Fibroblast of skin of left biceps (primary cell): Measurements from ENCODE around the gene SDK2.

Source experiments
- DNase-seq, 2 experiments: peaks; one replicate each; pipeline ENCODE4 v3.0.0-alpha.2; 2013; ENCODE audit warnings: low read depth in 2 of 2

Gene SDK2

DNA sequence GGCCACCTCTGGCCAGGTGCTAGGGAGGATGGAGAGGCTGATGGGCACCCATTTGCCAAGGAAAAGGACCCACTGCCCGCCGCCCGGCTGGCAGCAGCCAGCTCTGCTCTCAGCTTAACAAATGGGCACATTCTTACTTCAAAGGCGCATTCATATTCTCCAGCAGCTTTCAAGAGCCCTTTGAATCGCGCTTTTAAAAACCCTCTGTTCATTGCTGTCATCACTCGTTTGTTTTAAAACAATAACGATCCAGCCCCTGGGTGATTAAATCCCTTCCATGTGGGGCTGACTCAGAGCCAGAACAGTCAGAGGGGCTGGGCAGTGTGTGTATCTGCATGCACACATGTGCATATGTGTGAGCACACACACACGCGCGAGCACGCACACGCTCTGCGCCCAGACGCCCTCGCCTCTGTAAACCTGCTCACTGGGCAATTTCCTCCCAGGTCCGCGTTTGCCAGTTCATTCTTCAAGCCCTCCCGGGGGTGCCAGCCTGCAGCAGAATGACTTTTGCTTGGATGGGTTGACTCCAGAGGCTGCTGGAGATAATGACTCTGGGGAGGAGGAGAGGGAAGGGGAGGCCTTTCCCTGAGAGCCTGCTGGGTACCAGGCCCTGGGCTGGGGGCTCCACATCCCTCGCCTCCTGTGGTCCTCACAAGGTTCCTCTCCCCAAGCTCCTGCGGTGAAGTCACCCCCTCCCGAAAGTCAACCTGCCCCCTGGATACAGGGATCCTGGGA lies 133.1 kb downstream of the SDK2 start:
- no peak for DNase-seq

DNA sequence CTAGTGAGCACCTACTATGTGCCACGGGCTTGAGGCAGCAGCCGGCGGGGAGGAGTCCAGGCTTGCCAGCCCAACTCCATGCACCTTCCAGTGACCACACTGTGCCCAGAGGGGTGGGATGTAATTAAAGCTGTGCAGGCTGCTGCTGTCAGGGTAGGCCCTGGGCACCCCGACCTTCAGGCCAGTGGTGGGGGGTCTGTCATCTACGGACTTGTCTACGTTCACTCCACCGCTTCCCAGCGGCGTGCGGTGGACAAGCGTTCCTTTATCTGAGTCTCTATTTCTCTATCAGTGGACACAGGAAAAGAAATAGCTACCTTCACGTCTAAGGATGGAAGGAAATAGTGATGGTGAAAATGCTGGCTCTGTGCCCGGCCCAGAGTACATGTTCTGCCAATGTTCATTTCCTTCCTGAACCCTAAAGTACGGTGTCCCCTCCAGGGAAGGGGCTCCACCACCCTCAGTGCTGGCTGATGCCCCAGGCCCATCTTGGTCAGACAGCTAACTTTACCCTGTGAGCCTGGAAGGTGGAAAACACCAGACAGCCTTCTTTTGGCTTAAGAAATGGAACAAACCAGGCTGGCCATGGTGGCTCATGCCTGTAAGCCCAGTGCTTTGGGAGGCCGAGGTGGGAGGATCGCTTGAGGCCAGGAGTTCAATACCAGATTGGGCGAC lies 135.2 kb downstream of the SDK2 start:
- DNase-seq = no peak

DNA sequence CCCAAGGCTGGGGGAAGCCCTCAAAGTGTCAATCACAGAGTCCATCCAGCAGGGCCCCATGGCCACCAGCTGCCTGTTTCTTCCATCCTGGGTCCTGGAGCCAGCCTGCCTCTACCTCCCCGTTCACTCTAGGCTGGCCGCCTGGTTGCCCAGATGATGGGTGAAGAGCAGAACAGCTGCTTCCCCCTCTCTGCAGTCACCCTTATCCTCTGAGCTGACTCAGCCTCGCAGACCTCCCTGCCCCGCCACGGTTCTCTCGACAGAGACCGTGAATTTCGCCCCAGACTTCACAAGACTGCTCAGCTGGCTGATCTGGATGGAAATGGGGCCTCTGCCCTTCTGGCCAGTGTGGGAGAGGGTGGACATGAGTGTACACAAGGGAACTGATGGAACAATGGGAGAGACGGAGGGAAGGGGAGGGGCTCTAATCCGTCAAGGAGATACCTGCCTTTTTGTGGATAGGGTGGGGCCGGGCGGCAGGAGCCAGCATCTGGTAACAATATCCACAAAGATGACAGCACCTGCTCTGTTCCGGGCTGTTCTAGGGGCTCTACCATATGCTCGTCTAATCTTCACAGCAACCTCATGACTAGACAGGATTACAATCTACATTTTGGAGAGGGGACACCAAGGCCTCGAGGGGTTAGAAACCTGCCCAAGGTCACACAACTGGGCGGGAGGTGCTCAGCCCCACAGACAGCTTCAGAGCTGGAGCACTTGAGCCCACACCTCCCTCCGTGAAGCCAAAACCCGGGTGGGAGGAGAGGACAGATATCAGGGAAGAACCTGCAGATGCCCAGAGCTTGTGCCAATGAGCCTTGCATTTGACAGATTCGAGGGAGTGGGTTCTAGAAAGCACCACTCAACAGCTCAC lies 136.0 kb downstream of the SDK2 start:
- no peak for DNase-seq

DNA sequence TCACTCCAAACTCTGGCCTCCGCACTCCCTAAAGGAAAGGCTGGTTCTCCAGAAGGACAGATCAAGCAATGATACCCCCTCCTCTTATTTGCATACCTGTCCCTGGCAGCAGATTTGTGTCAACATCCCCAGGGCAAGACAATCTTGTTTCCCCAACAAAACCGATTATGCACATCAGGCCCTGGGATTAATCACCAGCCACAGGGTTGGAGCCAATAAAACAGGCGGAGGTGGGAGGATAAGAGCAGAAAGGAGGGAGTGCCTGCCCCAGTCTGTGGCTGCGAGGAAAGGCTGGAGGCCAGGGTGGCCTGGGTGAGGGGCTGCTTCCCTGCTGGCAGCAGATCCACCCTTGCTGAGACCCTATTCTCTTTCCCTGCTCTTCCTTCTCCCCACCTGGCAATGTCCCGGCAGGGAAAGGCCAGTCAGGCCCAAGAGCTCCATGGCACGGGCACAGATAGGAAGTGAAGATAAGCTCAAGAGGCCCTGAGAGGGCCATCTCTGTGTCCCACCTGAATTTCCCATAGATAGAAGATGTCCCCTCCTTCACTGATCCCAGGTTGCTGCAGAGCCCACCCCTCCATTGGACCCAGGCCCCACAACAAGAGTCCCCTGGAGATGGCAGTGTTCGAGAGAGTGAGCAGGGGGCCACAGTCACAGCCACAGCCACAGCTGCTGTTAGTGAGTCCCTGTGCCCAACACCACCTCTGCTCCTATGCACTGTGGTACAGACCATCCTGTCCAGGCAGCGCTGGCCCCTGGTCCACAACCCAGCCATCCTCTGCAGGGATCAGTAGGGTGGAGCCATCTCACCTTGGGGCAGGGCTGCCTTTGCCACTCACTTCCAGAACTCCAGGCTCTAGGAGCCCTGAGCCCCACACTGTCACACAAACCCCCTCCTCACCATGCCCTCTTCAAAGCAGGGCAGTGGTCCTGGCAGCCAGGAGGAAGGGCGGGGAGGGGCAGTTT lies 137.5 kb downstream of the SDK2 start:
- DNase-seq = no peak

DNA sequence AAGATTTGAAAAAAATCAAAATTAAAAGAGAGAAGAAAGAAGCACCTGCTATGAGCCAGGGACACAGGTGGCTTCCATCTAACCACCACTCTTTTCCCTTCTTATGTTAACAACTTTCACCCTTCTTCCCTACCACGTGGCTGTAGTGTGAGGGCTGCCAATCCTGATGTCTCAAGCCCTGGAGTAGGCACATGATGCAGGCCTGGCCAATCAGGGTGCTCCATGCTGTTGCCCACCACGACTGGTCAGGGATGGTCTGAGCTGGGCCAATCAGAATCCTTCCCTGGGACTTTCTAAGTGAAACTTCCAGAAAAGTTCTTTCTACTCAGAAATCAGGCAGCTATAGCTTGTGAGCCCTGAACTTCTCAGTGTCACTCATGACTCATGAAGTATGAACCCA lies 140.7 kb downstream of the SDK2 start:
- DNase-seq = no peak

DNA sequence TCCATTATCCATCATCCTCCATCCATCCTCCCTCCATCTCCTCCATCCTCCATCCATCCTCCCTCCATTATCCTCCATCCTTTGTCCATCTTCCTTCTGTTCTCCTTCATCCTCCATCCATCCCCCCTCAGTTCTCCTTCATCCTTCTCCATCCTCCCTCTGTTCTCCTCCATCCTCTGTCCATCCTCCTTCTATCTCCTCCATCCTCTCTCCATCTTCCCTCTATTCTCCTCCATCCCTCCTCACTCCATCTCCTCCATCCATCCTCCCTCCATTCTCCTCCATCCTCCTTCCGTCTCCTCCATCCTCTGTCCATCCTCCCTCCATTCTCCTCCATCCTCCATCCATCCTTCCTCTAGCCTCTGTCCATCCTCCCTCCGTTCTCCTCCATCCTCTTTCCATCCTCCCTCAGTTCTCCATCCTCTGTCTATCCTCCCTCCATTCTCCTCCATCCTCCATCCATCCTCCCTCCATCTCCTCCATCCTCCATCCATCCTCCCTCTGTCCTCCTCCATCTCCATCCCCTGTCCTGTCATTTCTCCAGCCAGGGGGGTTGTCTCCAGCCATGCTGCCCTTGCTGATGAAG lies 143.7 kb downstream of the SDK2 start:
- DNase-seq = no peak

DNA sequence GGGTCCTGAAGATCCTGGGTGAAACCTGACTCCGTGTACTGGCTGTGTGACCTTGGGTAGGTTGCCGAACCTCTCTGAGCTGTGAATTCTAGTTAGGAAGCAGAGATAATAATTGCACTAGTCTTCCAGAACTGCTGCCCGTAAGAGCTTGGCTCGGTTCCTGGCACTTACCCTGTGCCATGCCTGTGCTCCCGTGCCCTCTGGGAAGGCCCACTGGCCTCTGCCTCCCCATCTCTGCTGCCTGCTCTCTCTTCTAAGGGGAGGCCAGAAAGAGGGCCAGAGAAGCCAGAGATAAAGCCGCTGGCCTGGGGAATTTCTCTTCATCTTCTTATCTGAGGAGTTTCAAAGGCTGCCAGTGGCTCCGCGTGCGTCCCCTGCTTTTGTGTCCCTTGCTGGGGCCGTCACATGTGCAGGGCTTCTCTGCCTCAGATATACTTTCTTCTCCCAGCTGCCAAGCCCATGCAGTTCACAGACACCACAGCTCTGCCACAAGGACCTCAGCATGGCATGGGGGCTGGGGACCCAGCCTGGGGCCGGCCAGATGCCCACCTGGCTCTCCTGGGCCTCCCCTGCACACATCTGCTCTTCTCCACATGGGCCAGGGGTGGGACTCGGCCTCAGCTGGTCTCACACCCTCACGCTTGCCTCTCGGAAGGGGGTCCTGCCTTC lies 145.2 kb downstream of the SDK2 start:
- no peak for DNase-seq

DNA sequence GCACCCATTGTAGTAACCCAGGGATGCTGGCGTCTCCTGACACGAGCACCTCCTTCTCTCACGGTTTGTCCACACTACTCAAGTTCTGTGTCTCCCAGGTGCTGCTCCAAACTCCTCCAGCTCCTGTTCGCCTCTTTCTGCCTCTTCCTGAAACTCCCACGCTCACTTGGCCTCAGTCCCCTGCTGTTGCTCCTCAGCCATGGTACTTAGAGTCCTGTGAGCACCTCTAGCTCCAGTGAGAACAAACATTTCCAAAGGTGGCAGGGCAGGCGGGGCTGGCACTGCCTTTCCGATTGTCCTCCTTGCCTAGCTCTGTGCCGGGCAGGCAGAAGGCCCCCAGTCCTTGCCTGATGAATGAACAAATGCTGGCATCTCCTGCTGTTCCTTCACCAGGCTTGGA lies 146.1 kb downstream of the SDK2 start:
- no peak for DNase-seq

DNA sequence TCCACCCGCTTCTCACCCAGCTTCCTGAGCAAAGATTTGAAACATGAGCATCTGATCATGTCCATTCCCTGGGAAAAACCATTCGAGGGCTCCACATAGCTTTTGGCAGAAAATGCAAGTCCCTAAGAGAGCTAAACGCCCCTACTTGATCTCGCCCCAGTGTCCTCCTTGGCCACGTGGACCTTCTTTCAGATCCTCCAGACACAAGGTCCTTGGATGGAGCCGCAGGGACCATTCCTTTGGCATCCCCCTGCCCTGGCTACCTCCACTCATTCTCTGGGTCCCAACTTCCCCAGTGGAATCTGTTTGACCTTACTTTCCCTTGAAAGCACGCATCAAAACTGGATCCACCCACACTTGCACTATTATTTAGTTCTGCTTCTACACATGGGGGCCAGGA lies 146.5 kb downstream of the SDK2 start:
- no peak for DNase-seq

DNA sequence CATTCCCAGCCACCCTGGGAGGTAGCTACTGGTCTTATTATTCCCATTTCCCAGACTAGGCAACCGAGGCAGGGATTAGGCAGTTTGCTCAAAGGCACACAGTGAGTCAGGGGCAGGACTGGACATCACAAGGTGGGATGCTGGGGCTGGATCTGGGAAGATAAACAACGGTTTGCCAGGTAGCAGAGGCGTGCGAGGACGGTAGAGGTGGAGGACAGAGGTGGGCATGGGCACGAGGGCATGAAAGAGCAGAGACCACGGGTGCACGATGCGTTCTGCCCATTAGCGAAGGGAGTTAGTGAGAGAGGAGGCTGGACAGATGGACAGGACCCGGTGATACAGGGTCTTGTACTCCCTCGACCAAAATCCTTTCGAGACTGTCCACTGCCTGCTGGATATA lies 148.0 kb downstream of the SDK2 start:
- DNase-seq = no peak

DNA sequence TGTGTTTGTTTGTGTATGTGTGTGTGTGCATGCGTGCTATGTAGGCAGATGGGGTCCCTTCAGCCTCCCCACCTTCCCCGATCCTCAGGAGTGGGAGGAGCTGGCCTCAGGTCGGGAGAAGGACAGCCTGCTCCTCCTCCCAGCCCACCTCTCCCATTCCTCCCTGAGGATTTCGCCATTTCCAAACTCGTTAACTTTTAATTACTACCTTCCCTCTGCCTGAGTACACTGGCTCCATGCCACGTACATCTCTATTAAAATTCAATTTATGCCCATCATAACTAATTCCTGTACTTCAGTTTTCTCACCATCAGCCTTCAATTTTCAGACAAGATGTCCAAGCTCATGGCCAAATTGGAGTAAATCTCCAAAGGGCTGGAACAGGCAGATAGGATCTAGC lies 148.6 kb downstream of the SDK2 start:
- no peak for DNase-seq

DNA sequence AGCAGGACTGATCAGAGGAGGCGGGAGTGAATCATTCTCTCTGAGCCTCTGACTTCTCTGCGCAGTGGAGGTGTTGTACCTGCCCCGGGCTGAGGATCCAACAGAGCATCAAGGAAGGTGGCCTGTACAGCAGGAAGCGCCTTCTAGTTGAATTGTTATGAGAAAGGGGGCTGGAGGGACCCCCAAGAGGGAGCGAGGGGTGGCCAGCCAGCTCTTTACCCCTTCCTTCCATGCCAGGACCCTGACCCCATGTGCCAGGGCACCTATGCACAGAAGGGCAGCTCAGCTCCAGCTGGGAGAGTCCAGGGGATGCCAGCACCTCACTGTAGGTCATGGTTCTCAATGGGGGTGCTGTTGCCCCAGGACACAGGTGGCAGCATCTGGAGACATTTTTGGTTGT lies 149.3 kb downstream of the SDK2 start:
- no peak for DNase-seq

DNA sequence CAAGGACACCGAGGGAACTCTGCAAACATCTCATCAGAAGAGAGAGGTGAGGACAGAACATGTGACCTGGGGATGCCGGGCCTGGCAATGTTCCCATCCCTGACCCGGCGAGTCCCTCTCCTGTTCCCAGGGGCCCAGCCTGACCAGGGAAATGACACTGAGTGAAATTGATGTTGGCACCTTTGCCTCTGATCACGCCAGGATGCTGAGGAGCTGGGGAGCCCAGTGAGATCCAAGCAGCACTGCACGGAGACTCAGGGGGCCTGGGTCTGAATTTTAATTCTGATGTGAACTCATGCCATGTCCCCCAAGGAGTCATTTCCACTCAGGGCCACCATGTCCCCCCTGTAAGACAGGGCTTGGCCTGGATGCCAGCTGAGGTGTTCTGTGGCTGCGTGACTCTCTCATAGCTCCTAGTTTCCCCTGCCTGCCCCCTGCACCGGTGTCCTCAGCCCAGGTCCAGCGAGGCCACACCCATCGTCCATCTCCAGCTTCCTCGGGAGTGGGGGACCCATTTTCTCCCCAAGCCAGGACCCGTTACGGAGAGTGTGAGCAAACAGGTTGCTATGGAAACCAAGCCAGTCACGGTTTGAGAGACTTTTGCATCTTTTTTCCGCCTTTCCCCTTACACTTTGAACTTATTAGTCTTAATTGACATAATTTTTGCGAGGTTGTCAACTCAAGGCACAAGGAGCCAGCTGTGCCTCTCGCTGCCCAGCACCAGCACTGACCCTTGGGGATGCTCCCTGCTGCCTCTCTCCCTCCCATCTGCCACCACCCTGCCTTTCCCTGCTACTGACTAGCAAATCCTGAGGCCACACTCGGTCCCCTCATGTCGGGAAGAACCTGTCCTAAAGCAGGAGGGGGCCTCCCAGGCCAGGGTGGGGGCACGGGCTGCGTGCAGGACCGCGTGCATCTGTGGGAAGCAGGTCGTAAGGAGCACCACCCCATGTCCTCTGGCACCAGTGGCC lies 150.0 kb downstream of the SDK2 start:
- no peak for DNase-seq

DNA sequence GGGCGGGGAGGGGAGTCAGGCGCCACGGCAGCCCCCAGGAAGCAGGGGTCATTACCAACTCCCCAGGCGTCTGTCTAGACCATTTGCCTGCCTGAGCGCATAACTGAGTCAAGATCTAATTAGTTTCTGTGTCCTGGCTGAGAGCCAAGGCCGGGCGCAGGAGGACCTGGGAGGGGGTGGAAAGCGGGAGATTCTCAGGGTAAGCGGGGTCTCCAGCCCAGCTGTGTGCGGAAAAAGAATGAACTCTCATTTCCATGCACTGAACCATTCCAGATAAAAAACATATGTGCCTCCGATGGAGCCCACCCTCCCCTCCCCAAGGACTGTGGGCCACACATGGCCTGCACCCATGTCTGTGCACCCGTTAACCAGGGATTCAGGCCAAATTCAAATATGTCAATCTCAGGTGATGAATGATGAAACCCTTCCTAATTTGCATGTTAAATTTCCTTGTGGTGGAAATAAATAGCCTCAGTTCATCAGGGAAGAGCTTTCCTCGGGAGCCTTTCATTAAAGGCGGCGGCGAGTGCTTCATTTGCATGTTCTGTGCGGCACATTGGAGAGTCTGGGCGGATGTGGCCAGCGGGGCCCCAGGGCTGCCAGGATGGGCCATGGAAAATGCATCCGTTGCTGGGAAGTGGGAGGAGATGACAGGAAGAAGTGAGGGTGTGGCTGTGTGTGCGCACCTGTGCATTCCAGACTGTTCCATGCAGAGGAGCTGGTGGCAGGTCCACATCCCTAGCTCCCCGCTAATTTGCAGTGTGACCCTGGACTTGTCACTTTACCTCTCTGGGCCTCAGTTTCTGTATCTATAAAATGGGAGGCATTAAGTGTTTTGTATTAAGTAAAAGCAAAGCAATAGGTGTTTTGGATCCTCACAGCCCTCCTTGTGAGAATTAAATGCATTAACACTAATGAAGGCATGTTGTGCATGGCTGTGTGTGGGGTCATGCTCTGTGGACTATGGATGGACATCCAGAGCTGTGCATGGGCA lies 151.1 kb downstream of the SDK2 start:
- no peak for DNase-seq

DNA sequence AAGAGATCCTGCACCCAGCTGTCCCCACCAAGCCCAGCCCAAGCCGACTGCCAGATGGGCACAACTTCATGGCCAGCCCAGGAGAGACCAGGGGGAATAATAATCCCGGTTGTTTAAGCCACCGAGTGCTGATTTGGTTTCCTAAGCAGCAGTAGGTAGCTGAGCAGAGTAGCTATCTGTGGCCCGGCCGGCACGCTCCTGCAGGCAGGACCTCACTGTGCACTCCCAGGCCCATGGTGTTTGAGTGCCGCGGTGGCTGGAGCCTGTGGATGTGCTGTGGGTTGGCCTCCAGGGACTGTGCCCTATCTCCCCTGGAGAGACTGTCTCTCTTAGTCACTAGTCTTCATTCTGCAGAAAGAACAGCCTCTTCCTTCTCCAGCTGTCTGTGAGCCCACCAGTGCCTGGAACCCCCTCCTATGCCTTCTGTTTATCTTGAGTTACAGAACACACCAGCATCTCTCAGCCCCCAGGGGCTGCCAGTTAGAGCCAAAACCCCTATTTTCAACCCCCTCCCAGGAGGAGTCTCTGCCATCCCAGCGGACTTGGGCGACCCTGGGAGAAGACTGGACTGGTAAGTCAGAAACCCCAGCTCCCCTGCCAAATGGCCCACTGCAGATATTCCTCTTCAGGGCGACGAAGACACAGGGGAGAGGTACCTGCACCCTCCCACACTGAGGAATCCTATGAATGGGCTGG lies 152.0 kb downstream of the SDK2 start:
- DNase-seq = no peak

DNA sequence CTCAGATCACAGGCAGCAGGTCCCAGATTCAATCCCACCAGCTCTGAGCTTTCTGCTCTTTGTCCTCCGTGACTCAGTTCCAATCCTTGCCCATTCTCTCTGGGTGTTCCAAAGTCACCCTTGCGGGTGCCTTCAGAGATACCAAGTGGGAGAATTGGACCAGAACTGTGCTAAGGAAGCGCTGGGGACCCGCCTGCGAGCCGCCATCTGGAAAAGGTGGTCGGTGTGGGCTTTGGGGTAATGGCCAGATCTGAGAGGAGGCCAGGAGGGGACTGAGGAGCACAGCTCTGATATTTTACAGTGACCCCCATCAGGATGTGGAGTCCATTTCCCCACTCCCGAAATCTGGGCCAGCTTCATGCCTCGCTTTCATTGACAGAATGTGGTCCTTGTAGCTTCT lies 152.6 kb downstream of the SDK2 start:
- no peak for DNase-seq

DNA sequence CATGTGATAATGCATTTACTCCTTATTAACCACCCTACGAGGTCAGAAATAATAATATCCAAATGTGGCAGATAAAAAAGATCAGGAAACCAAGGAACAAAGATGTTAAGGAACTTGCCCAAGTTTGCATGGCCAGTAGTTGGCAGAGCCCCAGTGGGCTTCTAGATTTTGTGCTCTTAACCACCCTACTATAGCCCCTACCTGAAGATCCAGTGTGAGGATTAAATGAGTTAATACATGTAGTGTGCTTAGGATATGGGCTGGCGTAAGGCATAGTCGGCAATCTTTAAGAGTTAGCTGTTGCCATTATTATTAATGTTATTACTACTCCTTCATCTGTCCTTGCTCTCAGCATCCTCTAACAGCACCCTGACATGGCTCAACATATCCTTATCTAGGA lies 153.4 kb downstream of the SDK2 start:
- no peak for DNase-seq

DNA sequence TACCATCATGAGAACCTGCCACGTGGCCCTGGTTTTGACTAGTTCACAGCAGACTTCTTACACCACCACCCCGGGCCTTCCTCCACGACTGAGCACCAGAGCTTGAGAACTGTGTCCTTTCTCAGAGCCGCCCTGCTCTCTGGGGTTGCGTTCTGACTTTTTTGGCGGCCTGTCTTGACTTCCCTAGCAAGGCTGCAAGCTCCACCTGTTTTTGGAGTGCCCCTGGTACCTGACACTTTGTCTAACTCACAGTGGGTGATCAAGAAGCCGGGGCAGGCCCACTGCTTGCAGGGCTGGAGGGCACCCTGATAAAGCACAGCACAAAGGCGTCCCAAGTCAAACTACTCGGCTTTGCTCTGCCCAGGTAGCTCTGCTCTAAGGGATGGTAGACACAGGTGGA lies 154.3 kb downstream of the SDK2 start:
- no peak for DNase-seq
